ENCODE data around the gene FAM118A. TPM values are rescaled to one million over a fixed set of nuclear protein-coding genes. Genes with fewer than 3 reads are reported as not detected.
"Not testable (repeated sequence)": the region's sequence is repeated elsewhere in the genome, so short reads cannot be mapped to it uniquely, and the experiment has no call there.

FAM118A gene
- polyA plus RNA-seq, 6 donors from 2014 or later: 11.2 to 72.1 (median 37.0) TPM

- Mint-ChIP-seq H3K4me1 (no peaks in the 10 kb centered on the region), H3K9me3 (no peaks in the 10 kb centered on the region)
- no peak for ATAC-seq (ENCODE audit: low read depth in 2 of 2)
Measured at GRCh38 chr22:45357490-45357889, 47.8 kb downstream of the FAM118A start.

GRCh38 chr22:45358127-45358526 lies 48.4 kb downstream of the FAM118A start:
- no peaks in the 10 kb centered on the region for H3K9me3 Mint-ChIP-seq
- H3K27ac Mint-ChIP-seq: no peak overlapping the region
- DNase-seq (no peak), ATAC-seq (ENCODE audit: low read depth in 2 of 2) (no peak)
- H3K4me3 Mint-ChIP-seq: no peak overlapping the region
- no peaks in the 10 kb centered on the region for H3K4me1 Mint-ChIP-seq
- peaks cover 0 to 11% (median 0%) of the 10 kb centered on the region in 3 donors for H3K27me3 Mint-ChIP-seq
- no peaks in the 10 kb centered on the region for H3K36me3 Mint-ChIP-seq

More at GRCh38 chr22:45357490-45357889, 47.8 kb downstream of the FAM118A start:
- no peak overlapping the region for H3K27ac Mint-ChIP-seq
- H3K4me3 Mint-ChIP-seq: no peak overlapping the region
- H3K36me3 Mint-ChIP-seq: no peaks in the 10 kb centered on the region
- peaks cover 0 to 6% (median 0%) of the 10 kb centered on the region in 3 donors for H3K27me3 Mint-ChIP-seq
- DNase-seq: no peak

- Mint-ChIP-seq H3K4me1 (no peaks in the 10 kb centered on the region), H3K36me3 (no peaks in the 10 kb centered on the region), H3K9me3 (peaks cover 0 to 1% (median 0%) of the 10 kb centered on the region in 7 donors), H3K27ac (no peak overlapping the region), H3K4me3 (no peak overlapping the region), H3K27me3 (peaks cover 0 to 12% (median 4%) of the 10 kb centered on the region in 3 donors)
- DNase-seq (no peak), ATAC-seq (ENCODE audit: low read depth in 2 of 2) (no peak)
Measured at GRCh38 chr22:45359627-45360026, 49.9 kb downstream of the FAM118A start.

GRCh38 chr22:45366713-45367112 lies 57.0 kb downstream of the FAM118A start:
- Mint-ChIP-seq H3K9me3 (peaks cover 6 to 23% (median 16%) of the 10 kb centered on the region in 7 donors), H3K4me3 (no peak overlapping the region), H3K36me3 (peaks cover 0 to 15% of the 10 kb centered on the region in 2 donors), H3K4me1 (no peaks in the 10 kb centered on the region), H3K27ac (no peak overlapping the region), H3K27me3 (peaks cover 5 to 19% (median 10%) of the 10 kb centered on the region in 3 donors)
- DNase-seq: no peak
- ATAC-seq (ENCODE audit: low read depth in 2 of 2): no peak

- not testable (repeated sequence) for H3K27me3 Mint-ChIP-seq; H3K36me3 Mint-ChIP-seq; H3K4me1 Mint-ChIP-seq; H3K9me3 Mint-ChIP-seq; DNase-seq; ATAC-seq (ENCODE audit: low read depth in 2 of 2); H3K4me3 Mint-ChIP-seq
- H3K27ac Mint-ChIP-seq: peak overlapping the region in 1 of 6 donors; percentile 59
Measured at GRCh38 chr22:45373592-45373991, 63.9 kb downstream of the FAM118A start.

GRCh38 chr22:45376009-45376408 lies 66.3 kb downstream of the FAM118A start:
- Mint-ChIP-seq H3K4me1 (peaks cover 0 to 6% (median 4%) of the 10 kb centered on the region in 3 donors), H3K9me3 (no peaks in the 10 kb centered on the region), H3K36me3 (no peaks in the 10 kb centered on the region), H3K27me3 (no peaks in the 10 kb centered on the region), H3K27ac (no peak overlapping the region), H3K4me3 (no peak overlapping the region)
- ATAC-seq (ENCODE audit: low read depth in 2 of 2): no peak
- DNase-seq: no peak

GRCh38 chr22:45376703-45377102 lies 67.0 kb downstream of the FAM118A start:
- no peak for DNase-seq
- H3K4me1 Mint-ChIP-seq: peaks cover 0 to 6% (median 4%) of the 10 kb centered on the region in 3 donors

GRCh38 chr22:45381348-45381747 lies 71.6 kb downstream of the FAM118A start:
- Mint-ChIP-seq H3K36me3 (no peaks in the 10 kb centered on the region), H3K4me1 (peaks cover 0 to under 1% (median 0%) of the 10 kb centered on the region in 3 donors), H3K27me3 (no peaks in the 10 kb centered on the region), H3K27ac (no peak overlapping the region), H3K4me3 (no peak overlapping the region), H3K9me3 (no peaks in the 10 kb centered on the region)
- no peak for ATAC-seq (ENCODE audit: low read depth in 2 of 2)
- DNase-seq: no peak

More at GRCh38 chr22:45376703-45377102, 67.0 kb downstream of the FAM118A start:
- Mint-ChIP-seq H3K9me3 (no peaks in the 10 kb centered on the region), H3K4me3 (no peak overlapping the region), H3K27ac (no peak overlapping the region), H3K27me3 (no peaks in the 10 kb centered on the region), H3K36me3 (no peaks in the 10 kb centered on the region)
- no peak for ATAC-seq (ENCODE audit: low read depth in 2 of 2)

- H3K27ac Mint-ChIP-seq: no peak overlapping the region
- DNase-seq: no peak
- H3K4me3 Mint-ChIP-seq: no peak overlapping the region
- ATAC-seq (ENCODE audit: low read depth in 2 of 2): no peak
- H3K36me3 Mint-ChIP-seq: no peaks in the 10 kb centered on the region
- H3K4me1 Mint-ChIP-seq: no peaks in the 10 kb centered on the region
- H3K9me3 Mint-ChIP-seq: no peaks in the 10 kb centered on the region
- peaks cover 0 to 9% (median 5%) of the 10 kb centered on the region in 3 donors for H3K27me3 Mint-ChIP-seq
Measured at GRCh38 chr22:45389546-45389945, 79.8 kb downstream of the FAM118A start.

Other genes with a start within 250 kb of the FAM118A start
- 10 to 100 TPM; 26.9 to 49.7 (median 39.1) TPM for gene NUP50, start 146.0 kb upstream of the FAM118A start, polyA plus RNA-seq (ENCODE audit: low read depth in 6 of 6)
- gene KIAA0930, start 69.0 kb upstream of the FAM118A start, polyA plus RNA-seq (ENCODE audit: low read depth in 6 of 6): 1 to 10 TPM; 2.8 to 5.7 (median 5.0) TPM
- gene UPK3A, start 25.0 kb upstream of the FAM118A start, polyA plus RNA-seq (ENCODE audit: low read depth in 6 of 6): under 1 TPM in 2 of 6 donors, not detected in 4; 0.55 to 0.57 TPM
- not detected for gene SMC1B, start 103.7 kb downstream of the FAM118A start, polyA plus RNA-seq (ENCODE audit: low read depth in 6 of 6)
- under 1 TPM in 1 of 6 donors, not detected in 5; 0.20 TPM for gene RIBC2, start 103.8 kb downstream of the FAM118A start, polyA plus RNA-seq (ENCODE audit: low read depth in 6 of 6)
- not detected for gene FBLN1, start 192.9 kb downstream of the FAM118A start, polyA plus RNA-seq (ENCODE audit: low read depth in 6 of 6)